HEK293 (cell line): Measurements from ENCODE around the gene PCSK6.

ENCODE experiments used
- CTCF ChIA-PET: fragments of 350-600 bp; formaldehyde crosslinking; extraction: SDS; loops from one replicate; lab custom pipeline; 2021; ENCODE audit warnings: antibody characterized with exemption; lab: Yijun Ruan, JAX
- POLR2A ChIA-PET: fragments of 300-600 bp; formaldehyde crosslinking; extraction: SDS; loops from one replicate; lab custom pipeline; 2020; ENCODE audit warnings: antibody characterized with exemption, inconsistent platforms; lab: Yijun Ruan, JAX
- H3K27ac ChIP-seq: fragments of 200-500 bp; sonication (Bioruptor generic); 2 replicates; pipeline ENCODE4 v1.5.1; 2014; ENCODE audit warnings: low read depth, low read length, control low read depth, inconsistent platforms; ENCODE audit errors: extremely low read depth
- H3K36me3 ChIP-seq, 2 experiments: fragments of 200-500 bp in 1 of 2; sonication (Bioruptor generic) in 1 of 2; 1 replicate in 1 of 2; 2 replicates in 1 of 2; pipeline ENCODE4 v1.5.1; 2014 to 2017; ENCODE audit warnings: inconsistent platforms in 2 of 2, low read length in 2 of 2; ENCODE audit not compliant: control insufficient read depth in 2 of 2, insufficient read depth in 1 of 2
- H3K4me1 ChIP-seq: fragments of 200-500 bp; sonication (Bioruptor generic); 2 replicates; pipeline ENCODE4 v1.5.1; 2014; ENCODE audit warnings: mild to moderate bottlenecking, low read length, inconsistent platforms; ENCODE audit not compliant: control insufficient read depth, insufficient read depth
- H3K4me3 ChIP-seq: 2 replicates; pipeline ENCODE4 v1.5.1; 2011; ENCODE audit warnings: low read depth, mild to moderate bottlenecking, control low read depth, low read length, moderate library complexity
- H3K9me3 ChIP-seq: fragments of 200-500 bp; sonication (Bioruptor generic); 2 replicates; pipeline ENCODE4 v1.5.1; 2014; ENCODE audit warnings: low read depth, low read length, inconsistent platforms; ENCODE audit not compliant: control insufficient read depth, insufficient read depth
- EGR2 ChIP-seq: fragments of 450-650 bp; formaldehyde crosslinking; IDR thresholded peaks from 2 replicates; pipeline ENCODE4 v1.5.1; 2016; ENCODE audit warnings: low read depth, missing biosample characterization, missing genetic modification characterization
- FEZF1 ChIP-seq: fragments of 450-650 bp; formaldehyde crosslinking; IDR thresholded peaks from 2 replicates; pipeline ENCODE4 v1.5.1; 2016; ENCODE audit warnings: missing biosample characterization, missing genetic modification characterization
- GLI2 ChIP-seq: fragments of 450-650 bp; formaldehyde crosslinking; IDR thresholded peaks from 2 replicates; pipeline ENCODE4; 2017; ENCODE audit warnings: missing biosample characterization, missing genetic modification characterization, low read depth, borderline replicate concordance
- PRDM1 ChIP-seq: fragments of 450-650 bp; formaldehyde crosslinking; IDR thresholded peaks from 2 replicates; pipeline ENCODE4; 2016; ENCODE audit warnings: missing biosample characterization, missing genetic modification characterization
- TRIM28 ChIP-seq: IDR thresholded peaks from 2 replicates; pipeline ENCODE4 v1.6.1; 2011; ENCODE audit warnings: low read length, control low read depth, borderline replicate concordance
- WT1 ChIP-seq: fragments of 450-650 bp; formaldehyde crosslinking; IDR thresholded peaks from 2 replicates; pipeline ENCODE4 v1.5.1; 2016; ENCODE audit warnings: missing biosample characterization, missing genetic modification characterization
- ZBTB1 ChIP-seq: fragments of 450-650 bp; formaldehyde crosslinking; IDR thresholded peaks from 2 replicates; pipeline ENCODE4 v1.5.1; 2016; ENCODE audit warnings: missing biosample characterization, missing genetic modification characterization
- ZBTB21 ChIP-seq: fragments of 450-650 bp; formaldehyde crosslinking; IDR thresholded peaks from 2 replicates; pipeline ENCODE4 v1.5.1; 2017; ENCODE audit warnings: missing biosample characterization, missing genetic modification characterization
- ZBTB48 ChIP-seq: fragments of 450-650 bp; formaldehyde crosslinking; IDR thresholded peaks from 2 replicates; pipeline ENCODE4 v1.5.1; 2016; ENCODE audit warnings: missing biosample characterization, missing genetic modification characterization
- ZFHX2 ChIP-seq: fragments of 450-650 bp; formaldehyde crosslinking; conservative IDR thresholded peaks from 2 replicates; pipeline ENCODE4 v1.5.1; 2016; ENCODE audit warnings: missing biosample characterization, missing genetic modification characterization
- ZIC2 ChIP-seq: fragments of 450-650 bp; formaldehyde crosslinking; IDR thresholded peaks from 2 replicates; pipeline ENCODE4 v1.5.1; 2016; ENCODE audit warnings: missing biosample characterization, missing genetic modification characterization
- ZNF341 ChIP-seq: fragments of 450-650 bp; formaldehyde crosslinking; IDR thresholded peaks from 2 replicates; pipeline ENCODE4; 2016; ENCODE audit warnings: low read depth, missing biosample characterization, missing genetic modification characterization
- ZNF366 ChIP-seq: fragments of 450-650 bp; formaldehyde crosslinking; conservative IDR thresholded peaks from 2 replicates; pipeline ENCODE4 v1.5.1; 2016; ENCODE audit warnings: missing biosample characterization, missing genetic modification characterization
- ZNF792 ChIP-seq: fragments of 450-650 bp; formaldehyde crosslinking; IDR thresholded peaks from 2 replicates; pipeline ENCODE4 v1.5.1; 2016; ENCODE audit warnings: missing biosample characterization, missing genetic modification characterization
- TF ChIP-seq, protein P1 (sequence below): fragments of 450-650 bp; formaldehyde crosslinking; conservative IDR thresholded peaks from 2 replicates; pipeline ENCODE4 v1.5.1; 2016; ENCODE audit warnings: low read depth, missing biosample characterization, missing genetic modification characterization
- TF ChIP-seq, protein P2 (sequence below): fragments of 450-650 bp; formaldehyde crosslinking; IDR thresholded peaks from 2 replicates; pipeline ENCODE4 v1.5.1; 2016; ENCODE audit warnings: missing biosample characterization, missing genetic modification characterization
- TF ChIP-seq, protein P3 (sequence below): fragments of 450-650 bp; formaldehyde crosslinking; IDR thresholded peaks from 2 replicates; pipeline ENCODE4 v1.5.1; 2016; ENCODE audit warnings: missing biosample characterization, missing genetic modification characterization
- TF ChIP-seq, protein P4 (sequence below): fragments of 450-650 bp; formaldehyde crosslinking; IDR thresholded peaks from 2 replicates; pipeline ENCODE4 v1.5.1; 2016; ENCODE audit warnings: missing biosample characterization, missing genetic modification characterization

The PCSK6 gene

DNA sequence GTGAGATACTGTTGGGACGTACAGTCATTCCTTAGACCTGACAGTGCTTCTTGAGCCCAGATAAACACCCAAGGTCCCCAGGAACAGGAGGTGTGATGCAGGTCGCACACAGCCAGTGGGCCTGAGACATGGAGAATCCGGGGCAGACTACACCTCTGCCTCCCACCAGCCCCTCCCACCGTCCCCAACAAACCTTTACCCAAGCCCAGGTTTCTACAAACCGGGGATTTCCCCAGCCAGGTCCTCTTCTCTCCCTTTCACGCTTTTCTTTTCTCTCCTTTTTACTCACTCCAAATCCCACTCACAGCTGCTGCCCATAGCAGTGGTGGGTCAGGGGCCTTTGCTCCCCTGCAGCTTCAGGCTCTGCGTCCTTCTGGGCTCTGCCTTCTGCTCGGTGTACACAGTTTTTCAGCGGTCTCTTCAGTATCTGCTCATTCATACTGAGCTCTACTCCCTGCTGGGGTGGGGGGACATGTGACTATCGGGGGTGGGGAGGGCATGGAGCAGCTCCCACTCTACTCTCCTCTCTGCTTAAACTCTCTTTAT lies 4.8 kb upstream of the PCSK6 start:
- Histone ChIP-seq H3K36me3 (no peaks in the 10 kb centered on the region), H3K4me1 (no peaks in the 10 kb centered on the region; the same call in 1 of the 2 replicates), H3K4me3 (no peak overlapping the region), H3K9me3 (no peaks in the 10 kb centered on the region), H3K27ac (no peak overlapping the region)
- ChIA-PET POLR2A (no interaction called here), CTCF (interaction anchor here (0.6 to 1.3 kb wide), 5 partner anchors 44 to 272 kb away, joined by 3 to 6 read pairs (median 3); no protein-coding TSS in a partner anchor)
- TF ChIP-seq ZIC2 (peak; percentile 64), ZFHX2 (peak; percentile 14; the same call in 1 of the 2 replicates), EGR2 (tag by site-specific recombination) (peak; percentile 36; the same call in 1 of the 2 replicates), ZBTB48 (tag by site-specific recombination) (no peak)

DNA sequence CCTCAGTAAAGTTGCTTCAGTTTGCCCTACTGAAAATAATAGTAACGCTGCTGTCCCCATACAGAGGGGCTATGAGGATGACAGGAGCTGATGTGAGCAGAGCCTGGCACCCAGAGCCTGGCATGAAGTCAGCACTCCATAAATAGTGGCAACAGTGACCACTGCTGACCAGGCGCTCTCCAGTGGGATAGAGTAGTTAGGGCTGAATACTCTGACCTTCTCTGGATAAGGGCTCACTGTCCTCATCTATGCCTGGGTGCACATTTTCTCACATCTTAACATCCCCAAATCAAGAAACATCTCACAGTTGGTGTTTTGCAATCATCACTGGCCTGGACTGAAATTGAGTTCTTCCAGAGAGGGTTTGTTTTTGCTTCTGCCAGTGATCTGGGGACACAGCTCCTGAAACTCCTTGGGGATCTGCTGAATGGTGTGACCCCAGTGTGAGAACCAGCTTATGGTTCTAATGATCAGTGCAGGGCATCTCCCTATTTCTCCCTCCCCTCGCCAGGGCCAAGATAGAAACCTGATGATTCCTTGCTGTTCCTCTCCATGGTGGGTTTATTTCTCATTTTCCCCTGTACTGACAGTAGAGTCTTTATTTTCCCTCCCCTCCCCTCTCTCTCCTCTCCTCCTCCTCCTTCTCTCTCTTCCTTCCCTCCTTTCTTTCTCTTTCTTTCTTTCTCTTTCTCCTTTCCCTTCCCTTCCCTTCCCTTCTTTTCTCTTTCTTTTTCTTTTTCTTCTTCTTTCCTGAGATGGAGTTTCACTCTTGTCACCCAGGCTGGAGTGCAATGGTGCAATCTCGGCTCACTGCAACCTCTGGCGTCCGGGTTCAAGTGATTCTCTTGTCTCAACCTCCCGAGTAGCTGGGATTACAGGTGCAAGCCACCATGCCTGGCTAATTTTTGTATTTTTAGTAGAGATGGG lies 3.5 kb upstream of the PCSK6 start:
- no peak overlapping the region for H3K27ac ChIP-seq
- POLR2A ChIA-PET = interaction anchor here (0.6 kb wide), 1 partner anchor 54 kb away, joined by 3 read pairs; no protein-coding TSS in a partner anchor
- no peak overlapping the region for H3K4me3 ChIP-seq
- peaks cover 3% of the 10 kb centered on the region for H3K4me1 ChIP-seq
- CTCF ChIA-PET = interaction anchor here (0.6 to 3.8 kb wide), 4 partner anchors 9 to 195 kb away, joined by 3 to 23 read pairs (median 4); no protein-coding TSS in a partner anchor
- no peaks in the 10 kb centered on the region for H3K9me3 ChIP-seq
- TF ChIP-seq PRDM1 (tag by site-specific recombination) (peak; percentile 95), ZBTB1 (no peak), ZNF366 (tag by site-specific recombination) (peak; percentile 59)
- TF ChIP-seq, protein P1, sequence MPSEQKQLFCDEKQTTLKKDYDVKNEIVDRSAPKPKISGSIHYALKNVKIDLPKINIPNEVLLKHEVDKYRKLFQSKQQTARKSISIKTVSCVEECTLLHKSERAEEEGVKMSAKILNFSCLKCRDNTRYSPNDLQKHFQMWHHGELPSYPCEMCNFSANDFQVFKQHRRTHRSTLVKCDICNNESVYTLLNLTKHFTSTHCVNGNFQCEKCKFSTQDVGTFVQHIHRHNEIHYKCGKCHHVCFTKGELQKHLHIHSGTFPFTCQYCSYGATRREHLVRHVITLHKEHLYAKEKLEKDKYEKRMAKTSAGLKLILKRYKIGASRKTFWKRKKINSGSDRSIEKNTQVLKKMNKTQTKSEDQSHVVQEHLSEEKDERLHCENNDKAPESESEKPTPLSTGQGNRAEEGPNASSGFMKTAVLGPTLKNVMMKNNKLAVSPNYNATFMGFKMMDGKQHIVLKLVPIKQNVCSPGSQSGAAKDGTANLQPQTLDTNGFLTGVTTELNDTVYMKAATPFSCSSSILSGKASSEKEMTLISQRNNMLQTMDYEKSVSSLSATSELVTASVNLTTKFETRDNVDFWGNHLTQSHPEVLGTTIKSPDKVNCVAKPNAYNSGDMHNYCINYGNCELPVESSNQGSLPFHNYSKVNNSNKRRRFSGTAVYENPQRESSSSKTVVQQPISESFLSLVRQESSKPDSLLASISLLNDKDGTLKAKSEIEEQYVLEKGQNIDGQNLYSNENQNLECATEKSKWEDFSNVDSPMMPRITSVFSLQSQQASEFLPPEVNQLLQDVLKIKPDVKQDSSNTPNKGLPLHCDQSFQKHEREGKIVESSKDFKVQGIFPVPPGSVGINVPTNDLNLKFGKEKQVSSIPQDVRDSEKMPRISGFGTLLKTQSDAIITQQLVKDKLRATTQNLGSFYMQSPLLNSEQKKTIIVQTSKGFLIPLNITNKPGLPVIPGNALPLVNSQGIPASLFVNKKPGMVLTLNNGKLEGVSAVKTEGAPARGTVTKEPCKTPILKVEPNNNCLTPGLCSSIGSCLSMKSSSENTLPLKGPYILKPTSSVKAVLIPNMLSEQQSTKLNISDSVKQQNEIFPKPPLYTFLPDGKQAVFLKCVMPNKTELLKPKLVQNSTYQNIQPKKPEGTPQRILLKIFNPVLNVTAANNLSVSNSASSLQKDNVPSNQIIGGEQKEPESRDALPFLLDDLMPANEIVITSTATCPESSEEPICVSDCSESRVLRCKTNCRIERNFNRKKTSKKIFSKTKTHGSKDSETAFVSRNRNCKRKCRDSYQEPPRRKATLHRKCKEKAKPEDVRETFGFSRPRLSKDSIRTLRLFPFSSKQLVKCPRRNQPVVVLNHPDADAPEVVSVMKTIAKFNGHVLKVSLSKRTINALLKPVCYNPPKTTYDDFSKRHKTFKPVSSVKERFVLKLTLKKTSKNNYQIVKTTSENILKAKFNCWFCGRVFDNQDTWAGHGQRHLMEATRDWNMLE = no peak
- TF ChIP-seq, protein P2, sequence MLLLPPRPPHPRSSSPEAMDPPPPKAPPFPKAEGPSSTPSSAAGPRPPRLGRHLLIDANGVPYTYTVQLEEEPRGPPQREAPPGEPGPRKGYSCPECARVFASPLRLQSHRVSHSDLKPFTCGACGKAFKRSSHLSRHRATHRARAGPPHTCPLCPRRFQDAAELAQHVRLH (tag by site-specific recombination) = no peak
- no peaks in the 10 kb centered on the region for H3K36me3 ChIP-seq

DNA sequence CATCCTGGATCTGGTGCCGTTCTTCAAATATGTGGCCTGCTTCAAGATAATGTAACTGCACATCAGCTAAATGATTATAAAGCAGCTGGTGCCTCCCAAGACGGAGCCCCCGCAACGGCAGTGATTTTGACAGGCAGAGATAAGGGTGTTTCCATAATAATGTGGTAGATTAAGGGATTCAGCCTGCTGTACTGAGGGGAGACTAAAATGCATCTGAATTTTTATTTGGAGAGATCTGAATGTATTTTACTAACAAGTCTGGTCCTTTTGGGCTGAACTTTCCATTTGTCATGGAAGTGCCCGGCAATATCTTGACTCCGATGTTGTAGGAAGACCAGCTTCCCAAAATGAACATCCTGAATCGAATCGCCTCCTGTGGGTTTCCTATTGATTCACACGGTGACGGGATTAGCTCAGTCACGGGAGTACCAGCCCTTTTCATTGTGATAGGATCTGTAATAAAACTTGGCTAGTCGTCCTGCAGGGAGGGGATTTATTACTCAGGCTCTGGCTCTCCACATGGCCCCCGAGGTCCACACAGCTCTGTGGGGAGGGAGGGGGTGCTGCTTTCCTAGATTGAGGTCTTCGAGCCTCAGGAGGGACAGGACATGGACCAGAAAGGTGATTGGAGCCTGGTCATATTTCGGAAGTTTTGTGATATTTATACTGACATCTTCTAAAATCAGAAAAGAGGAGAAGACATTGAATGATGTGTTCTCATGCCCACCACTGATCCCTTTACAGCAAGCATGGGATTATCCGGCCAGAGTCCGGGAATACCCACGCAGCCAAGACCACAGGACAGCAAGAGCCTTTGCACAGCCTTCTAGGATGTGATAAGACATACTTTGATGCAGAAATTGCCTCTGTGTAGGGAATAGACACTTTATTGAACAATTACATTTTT lies 2.5 kb upstream of the PCSK6 start:
- CTCF ChIA-PET = interaction anchor here (0.7 to 3.8 kb wide), 6 partner anchors 10 to 279 kb away, joined by 3 to 23 read pairs (median 4); no protein-coding TSS in a partner anchor
- H3K4me3 ChIP-seq = no peak overlapping the region
- H3K9me3 ChIP-seq = no peaks in the 10 kb centered on the region
- peaks cover 4% of the 10 kb centered on the region for H3K4me1 ChIP-seq
- no peak overlapping the region for H3K27ac ChIP-seq
- H3K36me3 ChIP-seq = peaks cover 0 to 6% of the 10 kb centered on the region in 2 experiments; a peak in 1 of 3 replicates
- POLR2A ChIA-PET = no interaction called here
- TF ChIP-seq, protein P3, sequence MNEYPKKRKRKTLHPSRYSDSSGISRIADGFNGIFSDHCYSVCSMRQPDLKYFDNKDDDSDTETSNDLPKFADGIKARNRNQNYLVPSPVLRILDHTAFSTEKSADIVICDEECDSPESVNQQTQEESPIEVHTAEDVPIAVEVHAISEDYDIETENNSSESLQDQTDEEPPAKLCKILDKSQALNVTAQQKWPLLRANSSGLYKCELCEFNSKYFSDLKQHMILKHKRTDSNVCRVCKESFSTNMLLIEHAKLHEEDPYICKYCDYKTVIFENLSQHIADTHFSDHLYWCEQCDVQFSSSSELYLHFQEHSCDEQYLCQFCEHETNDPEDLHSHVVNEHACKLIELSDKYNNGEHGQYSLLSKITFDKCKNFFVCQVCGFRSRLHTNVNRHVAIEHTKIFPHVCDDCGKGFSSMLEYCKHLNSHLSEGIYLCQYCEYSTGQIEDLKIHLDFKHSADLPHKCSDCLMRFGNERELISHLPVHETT (tag by site-specific recombination) = no peak
- no peak for TF ChIP-seq ZNF341 (tag by site-specific recombination)
- no peak for TF ChIP-seq ZNF792 (tag by site-specific recombination)
- TF ChIP-seq, protein P4, sequence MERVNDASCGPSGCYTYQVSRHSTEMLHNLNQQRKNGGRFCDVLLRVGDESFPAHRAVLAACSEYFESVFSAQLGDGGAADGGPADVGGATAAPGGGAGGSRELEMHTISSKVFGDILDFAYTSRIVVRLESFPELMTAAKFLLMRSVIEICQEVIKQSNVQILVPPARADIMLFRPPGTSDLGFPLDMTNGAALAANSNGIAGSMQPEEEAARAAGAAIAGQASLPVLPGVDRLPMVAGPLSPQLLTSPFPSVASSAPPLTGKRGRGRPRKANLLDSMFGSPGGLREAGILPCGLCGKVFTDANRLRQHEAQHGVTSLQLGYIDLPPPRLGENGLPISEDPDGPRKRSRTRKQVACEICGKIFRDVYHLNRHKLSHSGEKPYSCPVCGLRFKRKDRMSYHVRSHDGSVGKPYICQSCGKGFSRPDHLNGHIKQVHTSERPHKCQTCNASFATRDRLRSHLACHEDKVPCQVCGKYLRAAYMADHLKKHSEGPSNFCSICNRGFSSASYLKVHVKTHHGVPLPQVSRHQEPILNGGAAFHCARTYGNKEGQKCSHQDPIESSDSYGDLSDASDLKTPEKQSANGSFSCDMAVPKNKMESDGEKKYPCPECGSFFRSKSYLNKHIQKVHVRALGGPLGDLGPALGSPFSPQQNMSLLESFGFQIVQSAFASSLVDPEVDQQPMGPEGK (tag by site-specific recombination) = no peak
- TF ChIP-seq GLI2 = no peak
- no peak for TF ChIP-seq ZBTB21 (tag by site-specific recombination)
- 0 out of 2 replicates have a peak, but pooled peaks have one; percentile 13 for TF ChIP-seq TRIM28
- TF ChIP-seq WT1 (tag by site-specific recombination) = no peak
- TF ChIP-seq ZIC2 = peak; percentile 90
- TF ChIP-seq FEZF1 = peak; percentile 76
